OCI-LY7 (cell line): ENCODE measurements around the gene LIMK1.

ENCODE experiments used
- CTCF ChIP-seq: fragments of 200-600 bp; sonication (generic); conservative IDR thresholded peaks from 2 replicates; pipeline ENCODE4 v1.5.1; 2014; ENCODE audit warnings: mild to moderate bottlenecking, antibody characterized with exemption, low read length, moderate library complexity, mixed read lengths
- EZH2phosphoT487 ChIP-seq: fragments of 200-600 bp; sonication (generic); IDR thresholded peaks from 2 replicates; pipeline ENCODE4 v1.6.1; 2018; ENCODE audit warnings: low read depth, borderline replicate concordance, mild to moderate bottlenecking, mixed run types, antibody characterized with exemption, low read length, moderate library complexity, mixed read lengths

- no peak for TF ChIP-seq EZH2phosphoT487
- no peak for TF ChIP-seq CTCF
These were observed 10.9 kb downstream of the LIMK1 start for GRCh38 chr7:74094224-74095101.
